ENCODE results near the gene SPTAN1.
A peak's percentile ranks its signal among the peaks of the same experiment; 100 is the strongest.
"Not testable (repeated sequence)": the region's sequence is repeated elsewhere in the genome, so short reads cannot be mapped to it uniquely, and the experiment has no call there.

Gene SPTAN1

DNA sequence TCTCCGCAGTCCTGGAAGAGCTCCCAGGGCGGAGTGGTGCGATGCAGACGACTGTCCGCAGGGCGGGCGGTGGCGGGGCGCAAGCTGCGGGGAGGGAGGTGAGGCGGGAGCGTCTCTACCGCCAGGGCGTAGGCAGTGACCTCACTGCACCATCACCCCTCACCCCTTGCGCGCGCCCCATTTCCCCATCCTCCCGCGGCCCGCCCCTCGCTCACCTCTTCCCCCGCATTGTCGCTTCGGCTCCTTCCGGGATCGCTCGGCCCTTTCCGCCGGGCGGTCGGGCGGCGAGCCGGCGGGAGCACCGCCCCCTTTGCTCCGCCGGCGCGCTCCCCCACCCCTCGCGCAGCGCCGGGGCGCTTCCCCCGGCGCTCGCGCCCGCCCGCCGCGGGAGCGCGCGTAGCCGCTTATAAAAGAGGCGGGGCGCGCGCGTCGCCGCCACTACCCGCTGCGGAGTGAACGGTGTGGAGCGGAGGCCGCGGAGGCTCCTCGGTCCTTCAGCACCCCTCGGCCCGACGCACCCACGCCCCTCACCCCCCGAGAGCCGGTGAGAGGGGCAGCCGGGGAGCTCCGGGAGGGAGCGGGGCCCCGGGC lies at the start of gene SPTAN1:
Gene SPTAN1 (plus strand): TSS at position 435 of the 591 bp plus-strand sequence. CDS start 14,154 bp downstream, outside the sequence.
- peak; percentile 74 for DNase-seq

DNA sequence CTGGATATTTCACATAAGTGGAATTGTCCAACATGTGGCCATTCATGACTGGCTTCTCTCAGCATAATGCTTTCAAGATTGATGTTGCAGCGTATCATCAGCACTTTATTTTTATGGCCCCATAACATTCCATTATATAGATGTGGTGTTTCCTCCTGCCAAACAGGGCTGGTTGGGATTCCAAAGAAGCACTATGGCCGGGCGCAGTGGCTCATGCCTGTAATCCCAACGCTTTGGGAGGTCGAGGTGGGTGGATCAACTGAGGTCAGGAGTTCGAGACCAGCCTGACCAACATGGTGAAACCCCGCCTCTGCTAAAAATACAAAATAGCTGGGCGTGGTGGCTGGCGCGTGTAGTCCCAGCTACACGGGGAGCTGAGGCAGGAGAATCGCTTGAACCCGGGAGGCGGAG lies 49.0 kb upstream of the SPTAN1 start:
- not testable (repeated sequence) for DNase-seq

DNA sequence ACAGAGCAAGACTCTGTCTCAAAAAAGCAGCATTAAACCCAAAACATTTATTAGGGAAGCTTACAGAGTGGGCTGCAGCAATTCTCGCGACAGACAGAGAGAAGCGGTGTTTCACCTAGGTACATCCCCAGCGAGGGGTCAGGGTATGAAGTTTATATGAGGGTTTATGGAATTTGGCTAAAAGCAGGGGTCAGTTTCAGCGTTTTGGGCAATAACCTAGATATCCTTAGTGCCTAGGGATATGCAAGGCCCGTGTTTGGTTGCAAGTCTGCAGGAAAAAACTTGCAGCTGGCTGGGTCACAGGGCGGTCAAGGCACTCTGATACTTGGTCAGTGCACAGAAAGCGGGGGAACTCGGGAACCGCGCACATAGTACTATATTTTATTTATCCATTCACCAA lies 48.5 kb upstream of the SPTAN1 start:
- peak; percentile 22 for DNase-seq

DNA sequence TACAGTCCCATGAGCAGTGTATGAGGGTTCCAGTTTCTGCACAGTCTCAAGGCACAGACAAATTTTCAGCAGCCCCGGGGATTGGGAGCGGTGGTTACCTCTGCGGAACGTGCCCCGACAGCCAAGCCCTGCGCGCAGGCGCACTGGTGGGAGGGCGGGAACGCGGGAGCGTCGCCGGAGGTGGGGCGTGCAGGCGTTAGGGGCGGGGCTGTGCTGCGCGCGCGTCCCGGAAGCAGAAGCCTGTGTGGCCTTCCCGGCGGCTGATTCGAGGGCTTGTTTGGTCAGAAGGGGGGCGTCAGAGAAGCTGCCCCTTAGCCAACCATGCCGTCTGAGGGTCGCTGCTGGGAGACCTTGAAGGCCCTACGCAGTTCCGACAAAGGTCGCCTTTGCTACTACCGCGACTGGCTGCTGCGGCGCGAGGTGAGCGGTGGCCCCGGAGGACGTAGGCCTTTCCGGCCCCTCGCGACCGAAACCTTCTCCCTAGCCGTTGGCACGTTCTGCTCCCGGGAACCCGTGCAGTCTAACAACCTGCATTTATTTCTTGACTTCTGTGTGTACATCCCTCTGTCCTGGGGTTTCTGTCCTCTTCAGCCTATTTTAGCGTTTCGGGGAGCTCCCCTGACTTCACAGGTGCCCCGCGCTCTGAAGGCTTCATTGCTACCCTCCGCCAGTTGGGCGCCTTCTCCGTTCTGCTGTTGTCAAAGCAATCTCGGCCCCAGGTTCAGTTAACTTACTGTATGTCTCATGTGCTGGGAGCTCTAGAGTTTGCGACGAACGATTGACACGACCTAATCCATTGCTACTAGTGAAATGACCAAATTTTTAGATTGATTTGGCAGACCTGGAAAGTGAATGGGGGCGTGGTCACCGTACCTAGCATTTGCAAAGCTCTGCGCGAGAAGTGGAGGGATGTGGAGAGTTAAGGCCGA lies 47.6 kb upstream of the SPTAN1 start, which contains the start of gene GLE1:
Gene GLE1 (plus strand): TSS at position 235 of the 929 bp plus-strand sequence. CDS start 87 bp downstream, at position 322.
- DNase-seq: peak; percentile 91

DNA sequence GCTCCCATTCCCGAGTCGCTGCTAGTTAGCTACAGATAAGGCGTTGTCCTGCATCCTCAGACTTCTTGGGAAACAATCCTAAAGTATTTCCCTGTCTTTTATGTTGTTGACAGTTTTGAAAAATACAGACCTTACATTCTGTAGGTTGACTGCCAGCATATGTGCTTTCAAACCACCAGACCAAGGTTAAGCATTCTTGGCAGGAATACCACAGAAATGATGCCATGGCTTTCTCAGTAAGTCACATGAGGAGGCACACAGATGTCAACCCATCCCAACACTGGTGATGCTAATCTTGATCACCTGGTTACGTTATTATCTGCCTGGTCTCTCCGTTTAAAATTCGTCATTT lies 47.0 kb upstream of the SPTAN1 start:
- DNase-seq: no peak

DNA sequence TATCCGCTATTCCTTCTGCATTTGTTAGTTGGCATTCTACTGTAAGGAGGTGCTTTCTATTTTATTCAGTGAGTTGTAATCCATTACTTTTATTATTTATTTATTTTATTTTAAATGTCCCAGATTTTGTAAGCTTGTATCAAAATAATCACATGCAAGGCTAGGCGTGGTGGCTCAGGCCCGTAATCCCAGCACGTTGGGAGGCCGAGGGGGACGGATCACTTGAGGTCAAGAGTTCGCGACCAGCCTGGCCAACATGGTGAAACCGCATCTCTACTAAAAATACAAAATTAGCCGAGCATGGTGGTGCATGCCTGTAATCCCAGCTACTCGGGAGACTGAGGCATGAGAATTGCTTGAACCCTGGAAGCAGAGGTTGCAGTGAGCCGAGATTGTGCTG lies 46.5 kb upstream of the SPTAN1 start:
- not testable (repeated sequence) for DNase-seq

DNA sequence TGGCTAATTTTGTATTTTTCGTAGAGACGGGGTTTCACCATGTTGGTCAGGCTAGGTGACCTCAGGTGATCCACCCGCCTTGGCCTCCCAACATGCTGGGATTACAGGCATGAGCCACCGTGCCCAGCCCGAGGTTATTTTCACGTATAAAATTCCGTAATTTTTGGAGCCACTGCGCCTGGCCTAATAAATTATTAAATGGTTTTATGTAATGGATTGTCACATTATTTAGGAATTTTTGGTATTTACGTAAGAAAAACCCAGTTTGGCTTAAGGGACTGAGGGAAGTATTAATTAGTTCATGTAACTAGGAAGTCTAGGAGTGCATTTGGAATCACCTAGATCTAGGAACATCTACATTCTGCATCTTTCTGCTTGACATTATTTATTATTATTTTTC lies 39.6 kb upstream of the SPTAN1 start:
- no peak for DNase-seq

DNA sequence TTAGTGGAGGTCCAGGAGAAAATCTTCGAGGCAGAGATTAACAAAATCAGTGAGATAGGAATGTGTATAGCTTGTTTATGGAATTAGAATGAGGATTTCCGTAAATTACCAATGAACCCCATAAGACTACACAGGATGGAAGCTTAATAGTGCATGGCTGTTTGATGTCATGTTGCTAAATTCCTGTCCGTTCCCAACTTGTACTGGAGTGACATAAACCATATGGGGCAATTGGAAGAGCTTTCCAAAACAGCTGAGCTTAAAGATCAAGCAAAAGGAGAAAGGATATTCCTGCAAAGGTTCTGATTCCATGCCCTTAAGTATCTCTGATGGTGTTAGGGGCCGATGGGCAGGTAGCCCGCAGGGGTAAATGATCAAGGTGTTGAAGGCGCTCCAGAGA lies 30.4 kb upstream of the SPTAN1 start:
- DNase-seq: no peak

DNA sequence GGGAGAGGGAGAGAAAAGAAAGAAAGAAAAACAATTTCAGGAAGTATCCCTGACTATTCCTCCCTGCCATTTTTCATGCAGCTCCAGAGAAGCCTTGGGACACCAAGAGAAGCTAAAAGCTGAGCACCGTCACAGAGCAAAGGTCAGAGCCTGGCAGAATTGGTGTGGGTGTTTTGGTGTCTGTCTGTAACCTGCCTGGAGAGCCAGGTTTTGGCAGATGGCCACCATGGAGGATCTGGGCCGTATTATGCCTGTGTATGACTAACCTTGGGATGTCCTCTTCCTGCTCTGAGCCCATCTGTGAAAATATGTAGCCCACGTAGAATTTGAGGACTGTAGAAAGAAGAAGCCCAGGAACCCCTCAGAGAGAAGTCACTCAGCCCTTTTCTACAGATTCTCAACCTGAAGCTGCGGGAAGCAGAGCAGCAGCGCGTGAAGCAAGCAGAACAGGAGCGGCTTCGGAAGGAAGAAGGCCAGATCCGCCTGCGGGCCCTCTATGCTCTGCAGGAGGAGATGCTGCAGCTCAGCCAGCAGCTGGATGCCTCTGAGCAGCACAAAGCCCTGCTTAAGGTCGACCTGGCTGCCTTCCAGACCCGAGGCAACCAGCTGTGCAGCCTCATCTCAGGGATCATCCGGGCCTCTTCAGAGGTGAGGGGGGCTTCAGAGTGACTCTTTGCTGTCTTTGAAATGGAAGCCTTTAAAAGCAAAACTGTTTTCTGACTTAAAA lies 29.0 kb upstream of the SPTAN1 start:
- DNase-seq: no peak

DNA sequence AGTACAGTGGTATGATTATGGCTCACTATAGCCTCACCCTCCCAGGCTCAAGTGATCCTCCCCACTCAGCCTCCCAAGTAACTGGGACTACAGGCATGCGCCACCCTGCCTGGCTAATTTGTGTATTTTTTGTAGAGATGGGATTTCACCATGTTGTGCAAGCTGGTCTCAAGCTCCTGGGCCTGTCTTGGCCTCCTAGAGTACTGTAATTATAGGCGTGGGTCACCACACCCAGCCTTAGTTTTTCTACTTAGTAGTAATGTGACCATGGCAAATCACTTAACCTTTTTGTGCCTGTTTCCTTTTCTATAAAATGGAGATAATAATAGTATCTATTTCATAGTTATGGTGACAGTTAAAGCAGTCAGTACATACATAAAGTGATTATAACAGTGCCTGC lies 25.7 kb upstream of the SPTAN1 start:
- DNase-seq: no peak

DNA sequence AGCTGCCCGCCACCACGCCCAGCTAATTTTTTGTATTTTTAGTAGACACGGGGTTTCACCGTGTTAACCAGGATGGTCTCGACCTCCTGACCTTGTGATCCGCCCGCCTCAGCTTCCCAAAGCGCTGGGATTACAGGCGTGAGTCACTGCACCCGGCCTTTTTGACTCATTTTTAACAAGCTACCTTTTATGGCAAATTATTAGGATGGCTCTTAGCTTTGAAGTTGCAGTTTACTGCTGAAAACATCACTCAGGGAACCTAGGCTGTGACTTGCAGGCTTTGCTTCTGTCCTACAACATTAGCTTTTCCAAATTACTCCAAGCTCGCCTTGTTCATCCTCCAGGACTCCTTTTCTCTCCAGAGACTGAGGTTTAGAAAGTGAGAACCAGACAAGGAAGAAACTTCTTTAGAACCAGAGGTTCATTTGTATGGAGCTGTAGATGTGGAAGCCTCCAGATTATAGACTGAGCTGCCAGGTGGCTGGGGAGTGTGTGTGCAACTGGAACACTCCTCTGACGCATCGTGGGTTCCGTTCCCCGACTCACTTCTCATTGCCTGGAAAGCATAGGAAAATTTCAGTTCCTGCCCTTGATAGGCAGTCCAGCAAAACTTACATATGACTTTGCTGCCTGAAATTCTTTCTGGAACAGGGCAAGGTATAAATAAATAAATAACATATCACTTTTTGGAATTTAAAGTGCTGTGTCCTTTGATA lies 23.8 kb upstream of the SPTAN1 start:
- DNase-seq: no peak

DNA sequence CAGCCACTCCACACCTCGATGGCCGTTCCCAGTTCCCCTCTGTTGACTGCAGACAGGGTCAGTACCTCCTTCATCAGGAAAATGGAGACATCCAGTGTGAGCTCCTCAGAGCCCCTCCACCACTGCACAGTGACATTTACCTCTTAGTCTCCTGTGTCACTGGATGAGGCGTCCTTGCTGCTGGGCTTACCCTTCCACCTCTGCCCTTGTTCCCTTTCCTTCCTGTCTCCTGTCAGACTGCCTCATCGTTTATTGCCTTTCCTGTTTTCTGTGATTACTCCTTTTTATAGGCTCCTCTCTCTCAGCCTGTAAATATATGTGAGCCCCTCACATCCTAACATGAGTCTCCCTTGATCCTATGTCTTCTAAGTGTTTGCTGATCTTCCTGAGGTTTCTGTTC lies 23.2 kb upstream of the SPTAN1 start:
- DNase-seq: no peak

DNA sequence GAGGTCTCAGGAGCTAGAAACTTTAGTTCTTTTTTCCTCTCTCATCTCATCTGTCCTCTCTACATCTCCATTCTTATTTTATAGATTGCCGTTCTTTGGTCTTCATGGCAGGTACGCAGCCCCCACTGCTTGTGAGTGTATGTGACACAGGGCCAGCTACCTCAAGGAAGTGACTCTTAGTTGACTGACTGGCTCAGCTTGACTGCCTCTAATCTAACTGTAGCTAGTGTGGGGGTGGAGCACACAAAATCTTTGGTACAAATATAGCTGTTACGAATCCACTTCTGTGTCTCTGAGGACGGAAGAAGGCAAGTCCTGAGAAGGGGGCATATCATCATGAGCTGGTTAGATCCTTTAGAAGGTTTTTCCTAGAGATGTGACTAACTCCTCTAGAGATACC lies 19.8 kb upstream of the SPTAN1 start:
- no peak for DNase-seq

DNA sequence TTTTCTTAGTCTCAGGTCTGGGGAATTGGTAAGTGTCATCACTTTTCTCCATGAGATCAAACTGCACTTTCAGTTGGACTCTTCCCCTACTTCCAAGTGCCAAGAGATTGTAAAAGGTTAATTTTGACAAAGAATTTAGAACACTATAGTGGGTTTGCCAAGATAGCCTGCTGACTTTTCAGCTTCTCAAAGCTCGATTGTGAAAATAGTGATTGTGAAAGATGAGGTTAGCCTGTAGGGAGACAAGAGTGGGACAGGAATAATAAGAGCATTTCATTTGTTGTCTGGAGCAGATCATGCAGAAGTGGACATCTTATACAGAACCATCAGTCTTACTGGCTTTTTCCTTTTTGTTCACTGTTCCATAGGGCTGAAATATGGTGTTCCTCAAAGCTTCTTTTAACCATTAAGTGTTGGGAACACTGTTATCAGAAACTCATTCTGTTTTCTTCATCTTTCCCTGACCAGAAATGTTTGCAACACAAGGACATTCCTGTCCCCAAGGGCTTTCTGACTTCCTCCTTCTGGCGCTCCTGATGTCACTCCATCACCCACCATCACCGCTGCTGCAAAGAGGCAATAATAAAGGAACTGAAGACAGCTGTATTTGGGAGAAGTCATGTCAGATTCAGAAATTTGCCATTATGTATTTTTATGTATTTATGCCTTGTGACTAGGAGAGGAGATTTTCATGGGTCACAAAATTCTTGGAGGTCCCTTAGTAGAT lies 11.6 kb upstream of the SPTAN1 start:
- no peak for DNase-seq

DNA sequence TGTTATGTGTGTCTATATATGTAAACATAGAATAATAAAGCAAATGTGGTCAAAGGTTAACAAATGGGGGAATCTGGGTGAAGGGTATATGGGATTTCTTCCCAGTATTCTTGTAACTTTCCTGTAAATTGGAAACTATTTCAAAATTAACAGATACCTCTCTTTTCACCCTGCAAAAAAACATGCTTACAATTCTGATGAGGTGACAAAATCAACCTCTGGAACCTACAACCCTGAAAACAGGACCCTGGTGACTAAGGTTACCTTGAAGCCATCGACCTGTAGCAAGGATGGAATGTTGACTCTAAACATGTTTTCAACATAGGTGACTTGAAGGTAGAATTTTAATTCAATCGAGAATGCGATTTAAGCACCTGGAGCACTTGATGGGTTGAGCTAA lies 5.9 kb upstream of the SPTAN1 start:
- no peak for DNase-seq

DNA sequence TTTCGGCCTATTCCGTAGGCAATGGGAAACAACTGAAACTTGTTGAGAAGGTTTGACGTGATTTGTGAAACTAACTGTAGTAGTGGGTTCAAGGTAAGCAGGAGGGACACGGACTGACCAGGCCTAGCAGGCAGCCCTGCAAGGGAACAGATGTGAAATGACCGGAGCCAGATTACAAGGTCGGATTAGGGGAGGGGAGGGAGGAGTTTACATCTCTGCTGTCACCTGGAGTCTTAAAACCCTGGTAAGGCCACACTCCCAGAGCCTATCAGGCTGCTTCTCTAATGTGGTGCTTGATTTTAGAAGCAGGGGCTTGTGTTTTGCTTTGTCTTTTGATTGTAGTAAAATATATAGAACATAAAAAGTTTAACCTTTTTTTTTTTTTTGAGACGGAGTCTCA lies 3.5 kb upstream of the SPTAN1 start:
- DNase-seq: no peak

DNA sequence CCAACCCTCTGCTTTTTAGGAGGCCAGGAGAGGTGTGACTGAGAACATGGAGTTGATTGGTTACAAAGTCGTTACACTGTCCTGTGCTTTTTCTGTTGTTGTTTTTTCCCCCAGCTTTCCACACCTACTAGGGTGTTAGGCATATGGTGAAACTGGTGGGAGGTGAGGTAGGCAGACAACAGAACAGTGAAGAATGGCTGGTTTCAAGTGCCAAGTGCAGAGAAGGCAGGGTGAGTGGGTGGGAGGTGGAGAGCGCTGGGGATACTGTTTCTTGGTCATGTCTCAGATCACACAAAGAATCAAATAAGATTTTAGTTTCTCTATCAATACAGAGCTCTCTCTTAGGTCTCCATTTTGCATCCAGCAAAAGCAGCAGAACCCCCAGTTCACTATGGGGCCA lies 2.2 kb upstream of the SPTAN1 start:
- no peak for DNase-seq

DNA sequence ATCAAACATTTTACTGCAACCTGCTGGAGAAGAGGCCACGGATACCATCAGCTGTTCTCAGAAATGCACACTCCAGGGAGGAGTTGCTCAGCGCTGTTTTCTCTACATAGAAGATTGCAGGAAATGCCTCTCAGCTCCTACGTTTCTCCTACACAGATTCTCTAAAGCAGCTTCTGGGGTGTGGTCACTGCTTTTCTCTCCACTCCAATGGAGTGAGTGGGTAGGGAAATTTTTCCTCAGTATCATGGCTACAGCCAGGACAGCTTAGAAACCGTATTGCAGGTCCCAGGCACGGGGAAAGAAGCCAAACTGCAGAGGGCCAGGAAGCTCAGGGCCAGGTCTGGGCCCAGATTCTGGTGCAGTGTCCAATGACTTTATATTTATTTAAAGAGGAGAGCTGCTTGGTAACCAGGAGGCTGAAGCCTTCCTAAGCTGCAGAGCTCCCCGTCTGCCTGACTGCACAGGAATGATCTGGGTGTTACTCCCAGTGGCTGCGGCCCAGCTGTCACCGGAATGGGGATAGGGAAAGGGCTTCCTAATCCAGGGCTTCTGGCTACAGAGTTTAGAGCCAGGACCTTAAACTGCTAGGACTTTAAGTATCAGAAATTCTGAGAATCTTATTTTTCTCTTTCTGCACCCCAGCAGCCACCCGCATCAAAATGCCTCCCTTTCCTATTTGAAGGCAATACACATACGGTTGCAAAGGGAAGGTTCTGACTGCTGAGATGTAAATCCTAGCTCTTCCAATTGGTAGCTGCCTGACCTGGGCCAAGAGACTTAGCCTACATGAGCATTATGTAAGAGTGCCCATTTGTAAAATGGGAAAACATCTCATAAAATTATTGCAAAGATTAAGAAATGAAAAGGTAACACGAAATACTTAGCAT lies 1.4 kb upstream of the SPTAN1 start:
- DNase-seq: no peak

DNA sequence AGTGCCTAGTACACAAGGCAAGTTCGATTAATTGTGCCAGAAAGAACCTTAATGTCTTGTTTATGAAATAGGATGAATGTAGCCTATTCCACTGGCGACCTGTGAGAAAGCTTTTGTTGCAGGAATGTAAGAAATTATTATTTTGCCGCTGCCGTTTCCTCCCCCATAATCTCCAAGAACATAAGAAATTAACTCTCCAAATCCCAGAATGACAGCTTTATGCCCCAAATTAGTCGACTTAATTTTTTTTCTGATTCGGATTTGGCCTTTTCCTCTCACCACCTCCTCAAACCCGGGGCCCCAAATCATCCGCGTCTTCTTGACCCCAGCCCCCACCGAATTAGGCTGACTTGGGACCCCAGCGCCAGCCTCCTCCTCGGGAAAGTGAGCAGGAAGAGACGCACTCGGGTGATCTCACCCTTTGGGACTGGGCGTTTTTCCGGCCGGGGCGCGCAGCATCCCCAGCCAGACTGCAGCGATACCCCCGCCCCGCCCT lies 682 bp upstream of the SPTAN1 start:
- no peak for DNase-seq

DNA sequence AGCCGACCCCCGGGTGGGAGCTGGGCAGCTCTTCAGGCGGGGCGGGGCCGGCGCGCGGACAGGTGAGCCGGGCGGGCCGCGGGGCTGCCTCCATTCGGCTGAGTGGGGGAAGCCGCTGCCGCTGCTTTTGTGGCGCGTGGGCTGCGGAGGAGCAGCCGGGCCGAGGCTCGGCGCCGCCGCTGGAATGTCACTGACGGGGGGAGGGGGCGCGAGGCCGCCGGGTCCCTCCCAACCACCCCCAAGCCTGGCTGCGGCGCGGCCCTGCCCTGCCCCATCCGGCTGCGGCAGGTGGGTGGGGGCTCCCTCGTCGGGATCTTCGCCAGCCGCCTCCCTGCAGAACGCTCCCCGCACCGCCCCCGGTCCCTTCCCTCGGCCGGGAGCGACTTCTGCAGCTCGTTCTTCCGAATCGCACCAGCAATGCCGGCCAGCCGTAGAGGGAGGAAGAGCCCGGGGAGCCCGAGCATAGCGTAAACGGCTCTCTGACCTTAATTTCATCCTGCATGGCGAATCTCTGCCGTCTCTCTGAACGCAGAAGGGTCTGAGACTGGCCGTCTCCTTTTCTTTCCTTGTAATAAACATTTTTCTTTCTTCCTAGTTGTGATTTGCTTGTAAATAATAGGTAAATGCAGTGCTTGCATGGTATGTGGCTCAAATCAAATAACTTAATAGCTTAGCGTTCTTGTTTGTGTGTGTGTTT lies 505 bp downstream of the SPTAN1 start:
- no peak for DNase-seq

Data from hematopoietic multipotent progenitor cell treated with erythropoietin and hydrocortisone succinate and interleukin-3 and kit ligand, for 8 days (in vitro differentiated cells).